ENCODE data around the gene REP15. TPM values are rescaled to one million over a fixed set of nuclear protein-coding genes. Genes with fewer than 3 reads are reported as not detected.

Gene REP15
- total and polyA plus RNA-seq, 2 experiments from 2014 or later = 0.38 to 0.89 TPM

DNA sequence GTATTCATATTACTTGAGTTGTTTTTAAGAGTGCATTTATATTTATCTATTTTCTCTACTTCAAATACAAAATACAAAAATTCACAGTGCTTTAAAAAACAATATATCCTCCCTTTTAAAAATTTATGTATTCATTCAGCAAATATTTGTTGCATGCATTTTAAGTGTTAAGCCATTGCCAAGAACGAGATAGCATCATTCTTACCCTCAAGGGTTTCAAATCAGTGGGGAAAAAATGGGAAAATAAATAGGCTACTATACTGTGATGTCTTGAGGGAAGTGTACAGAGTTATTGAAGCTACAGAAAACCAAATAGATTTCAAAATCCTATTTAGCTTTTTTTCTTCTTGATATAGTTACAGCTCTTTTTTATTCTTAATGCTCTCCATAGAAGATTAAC, 37.5 kb downstream of the REP15 start:
- ATAC-seq = no peak
- Histone ChIP-seq H3K4me2 (no peak overlapping the region), H3K4me3 (no peak overlapping the region), H2AFZ (no peak overlapping the region), H3K27ac (ENCODE audit: low read depth) (no peak overlapping the region), H3K4me1 (ENCODE audit: insufficient read depth) (no peaks in the 10 kb centered on the region), H3K27me3 (ENCODE audit: insufficient read depth) (no peaks in the 10 kb centered on the region), H3K9me2 (ENCODE audit: insufficient read depth) (no peaks in the 10 kb centered on the region), H4K20me1 (replicated peaks; ENCODE audit: insufficient read depth) (no peaks in the 10 kb centered on the region), H3K79me2 (replicated peaks; ENCODE audit: insufficient read depth) (no peaks in the 10 kb centered on the region), H3F3A (replicated peaks; ENCODE audit: low read depth) (no peaks in the 10 kb centered on the region), H3K36me3 (ENCODE audit: insufficient read depth) (peaks cover 21% of the 10 kb centered on the region)
- Mint-ChIP-seq H3K36me3 (ENCODE audit: low read depth) (peaks cover 30% of the 10 kb centered on the region), H3K4me1 (no peaks in the 10 kb centered on the region), H3K27me3 (ENCODE audit: insufficient read depth, low read depth, poor library complexity) (no peaks in the 10 kb centered on the region), H3K27ac (no peak overlapping the region), H3K4me3 (no peak overlapping the region), H3K9me3 (no peaks in the 10 kb centered on the region)
- no peak for TF ChIP-seq ZNF462 (CRISPR knock-in tag; IDR thresholded peaks at IDR 0.05)
- TF ChIP-seq EZH2phosphoT487 (IDR thresholded peaks at IDR 0.05; ENCODE audit: unreplicated experiment) = no peak
- TF ChIP-seq ZNF114 (CRISPR knock-in tag; IDR thresholded peaks at IDR 0.05) = no peak
- no peak for TF ChIP-seq REST (IDR thresholded peaks at IDR 0.05; ENCODE audit: unreplicated experiment)
- TF ChIP-seq, protein P1, sequence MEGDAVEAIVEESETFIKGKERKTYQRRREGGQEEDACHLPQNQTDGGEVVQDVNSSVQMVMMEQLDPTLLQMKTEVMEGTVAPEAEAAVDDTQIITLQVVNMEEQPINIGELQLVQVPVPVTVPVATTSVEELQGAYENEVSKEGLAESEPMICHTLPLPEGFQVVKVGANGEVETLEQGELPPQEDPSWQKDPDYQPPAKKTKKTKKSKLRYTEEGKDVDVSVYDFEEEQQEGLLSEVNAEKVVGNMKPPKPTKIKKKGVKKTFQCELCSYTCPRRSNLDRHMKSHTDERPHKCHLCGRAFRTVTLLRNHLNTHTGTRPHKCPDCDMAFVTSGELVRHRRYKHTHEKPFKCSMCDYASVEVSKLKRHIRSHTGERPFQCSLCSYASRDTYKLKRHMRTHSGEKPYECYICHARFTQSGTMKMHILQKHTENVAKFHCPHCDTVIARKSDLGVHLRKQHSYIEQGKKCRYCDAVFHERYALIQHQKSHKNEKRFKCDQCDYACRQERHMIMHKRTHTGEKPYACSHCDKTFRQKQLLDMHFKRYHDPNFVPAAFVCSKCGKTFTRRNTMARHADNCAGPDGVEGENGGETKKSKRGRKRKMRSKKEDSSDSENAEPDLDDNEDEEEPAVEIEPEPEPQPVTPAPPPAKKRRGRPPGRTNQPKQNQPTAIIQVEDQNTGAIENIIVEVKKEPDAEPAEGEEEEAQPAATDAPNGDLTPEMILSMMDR (conservative IDR thresholded peaks at IDR 0.05; ENCODE audit: low read depth in 2 of 2) = no peak
- no peak for TF ChIP-seq POLR2AphosphoS5 (IDR thresholded peaks at IDR 0.05; ENCODE audit: low read depth)
- TF ChIP-seq CREB1 (CRISPR knock-in tag; IDR thresholded peaks at IDR 0.05; ENCODE audit: low read depth) = no peak
- no peak for TF ChIP-seq STAT1 (IDR thresholded peaks at IDR 0.05; ENCODE audit: unreplicated experiment)
- TF ChIP-seq ZNF331 (CRISPR knock-in tag; IDR thresholded peaks at IDR 0.05; ENCODE audit: low read depth) = no peak
- TF ChIP-seq ETS1 (IDR thresholded peaks at IDR 0.05) = no peak
- no peak for TF ChIP-seq NANOG (IDR thresholded peaks at IDR 0.05; ENCODE audit: borderline replicate concordance)
- TF ChIP-seq JUNB (IDR thresholded peaks at IDR 0.05; ENCODE audit: unreplicated experiment) = no peak
- TF ChIP-seq EZH2 (IDR thresholded peaks at IDR 0.05; ENCODE audit: low read depth, unreplicated experiment) = no peak
- no peak for DNase-seq (ENCODE audit: low spot score)

All from GM23338 (cell line).